SK-N-SH (cell line): Measurements from ENCODE around the gene BAG5. TPM values are rescaled to one million over a fixed set of nuclear protein-coding genes. Genes with fewer than 3 reads are reported as not detected.

Experiments used
- CTCF ChIA-PET: fragments of 300-600, 350-600 bp; formaldehyde crosslinking; extraction: SDS; loops from one replicate; lab custom pipeline; 2021; lab: Yijun Ruan, JAX
- POLR2A ChIA-PET: fragments of 350-600 bp; sonication (Branson Sonifier 250); formaldehyde crosslinking; extraction: SDS; loops from one replicate; lab custom pipeline; 2020; ENCODE audit warnings: antibody characterized with exemption, inconsistent platforms; lab: Yijun Ruan, JAX
- DNase-seq: peaks from one replicate; pipeline ENCODE4 v3.0.0; 2012
- H2AFZ ChIP-seq: fragments of 200-600 bp; sonication (generic); 2 replicates; pipeline ENCODE4 v1.8.1; 2016; ENCODE audit warnings: antibody characterized with exemption, mild to moderate bottlenecking, low read depth
- H3F3A ChIP-seq: fragments of 200-600 bp; sonication (generic); replicated peaks from 2 replicates; pipeline ENCODE3; 2016; ENCODE audit warnings: antibody characterized with exemption, mild to moderate bottlenecking; ENCODE audit not compliant: insufficient read depth
- H3K27ac ChIP-seq, 2 experiments: fragments of 200-500 bp in 1 of 2; fragments of 200-600 bp in 1 of 2; sonication (Bioruptor generic) in 1 of 2; sonication (generic), shearing (Covaris generic) in 1 of 2; 2 replicates each; pipeline versions ENCODE4 v1.5.1 to v1.6.1; 2014 to 2016; ENCODE audit warnings: low read depth in 2 of 2, inconsistent platforms in 1 of 2, low read length in 1 of 2, mild to moderate bottlenecking in 1 of 2, mixed read lengths in 1 of 2
- H3K27me3 ChIP-seq: fragments of 200-600 bp; sonication (generic), shearing (Covaris generic); 2 replicates; pipeline ENCODE4 v1.6.1; 2016; ENCODE audit warnings: mixed run types; ENCODE audit not compliant: insufficient read depth
- H3K36me3 ChIP-seq, 2 experiments: fragments of 200-500 bp in 1 of 2; fragments of 200-600 bp in 1 of 2; sonication (Bioruptor generic) in 1 of 2; sonication (generic) in 1 of 2; replicated peaks in 1 of 2; 2 replicates each; pipeline versions ENCODE3 to v1.5.1; 2014 to 2016; ENCODE audit warnings: low read length in 1 of 2, mild to moderate bottlenecking in 1 of 2; ENCODE audit not compliant: insufficient read depth in 2 of 2, control insufficient read depth in 1 of 2
- H3K4me1 ChIP-seq, 2 experiments: fragments of 200-500 bp in 1 of 2; fragments of 200-600 bp in 1 of 2; sonication (Bioruptor generic) in 1 of 2; sonication (generic), shearing (Covaris generic) in 1 of 2; 2 replicates each; pipeline versions ENCODE4 v1.5.1 to v1.6.1; 2014 to 2016; ENCODE audit warnings: low read depth in 1 of 2, low read length in 1 of 2, mixed run types in 1 of 2; ENCODE audit not compliant: insufficient read depth in 2 of 2, control insufficient read depth in 1 of 2
- H3K4me2 ChIP-seq: fragments of 200-600 bp; sonication (generic), shearing (Covaris generic); 2 replicates; pipeline ENCODE4 v1.6.1; 2017; ENCODE audit warnings: mixed run types
- H3K4me3 ChIP-seq, 2 experiments: fragments of 200-500 bp in 1 of 2; fragments of 200-600 bp in 1 of 2; sonication (Bioruptor generic) in 1 of 2; sonication (generic), shearing (Covaris generic) in 1 of 2; 2 replicates each; pipeline versions ENCODE4 v1.5.1 to v1.8.1; 2014 to 2016; ENCODE audit warnings: low read depth in 2 of 2, inconsistent platforms in 1 of 2, low read length in 1 of 2, mild to moderate bottlenecking in 1 of 2, mixed read lengths in 1 of 2, moderate library complexity in 1 of 2
- H3K79me2 ChIP-seq: fragments of 200-600 bp; sonication (generic); 2 replicates; pipeline ENCODE4 v1.8.1; 2017; ENCODE audit warnings: mild to moderate bottlenecking; ENCODE audit not compliant: insufficient read depth
- H3K9ac ChIP-seq: fragments of 200-600 bp; sonication (generic); 2 replicates; pipeline ENCODE4 v1.6.1; 2017; ENCODE audit warnings: mixed run types
- H3K9me2 ChIP-seq: fragments of 200-600 bp; sonication (generic); 2 replicates; pipeline ENCODE4 v1.6.1; 2017; ENCODE audit warnings: mixed run types
- H3K9me3 ChIP-seq: fragments of 200-600 bp; sonication (generic); 2 replicates; pipeline ENCODE4 v1.6.1; 2017; ENCODE audit warnings: mixed run types, mild to moderate bottlenecking, moderate library complexity
- H4K20me1 ChIP-seq: fragments of 200-600 bp; sonication (generic); 2 replicates; pipeline ENCODE4 v1.6.1; 2017; ENCODE audit warnings: mild to moderate bottlenecking, mixed run types; ENCODE audit not compliant: insufficient read depth
- ELF1 ChIP-seq: IDR thresholded peaks from 2 replicates; pipeline ENCODE4 v1.4.0; 2012
- EZH2phosphoT487 ChIP-seq: fragments of 200-600 bp; sonication (generic); IDR thresholded peaks from 2 replicates; pipeline ENCODE4 v1.6.1; 2017; ENCODE audit warnings: low read depth, mixed run types, mild to moderate bottlenecking, antibody characterized with exemption, moderate library complexity, borderline replicate concordance
- FOXM1 ChIP-seq: IDR thresholded peaks from 2 replicates; pipeline ENCODE4 v1.4.0; 2012; ENCODE audit warnings: low read depth, mild to moderate bottlenecking
- GABPA ChIP-seq: IDR thresholded peaks from 2 replicates; pipeline ENCODE4 v1.4.0; 2012; ENCODE audit warnings: low read depth, mild to moderate bottlenecking
- GATA2 ChIP-seq: sonication (generic); formaldehyde crosslinking; IDR thresholded peaks from 2 replicates; pipeline ENCODE4 v1.5.0; 2020; ENCODE audit warnings: mild to moderate bottlenecking, missing genetic modification reagents
- JUND ChIP-seq: IDR thresholded peaks from 2 replicates; pipeline ENCODE4 v1.4.0; 2012
- MXI1 ChIP-seq: IDR thresholded peaks from 2 replicates; pipeline ENCODE4 v1.6.1; 2012; ENCODE audit warnings: mild to moderate bottlenecking, low read depth, low read length, improper control_type of control experiment
- NFIC ChIP-seq: IDR thresholded peaks from 2 replicates; pipeline ENCODE4 v1.4.0; 2012; ENCODE audit warnings: borderline replicate concordance
- NRF1 ChIP-seq: IDR thresholded peaks from 2 replicates; pipeline ENCODE4 v1.6.1; 2012; ENCODE audit warnings: low read depth, mild to moderate bottlenecking, low read length
- POLR2AphosphoS5 ChIP-seq: IDR thresholded peaks from 2 replicates; pipeline ENCODE4 v1.6.1; 2012; ENCODE audit warnings: low read depth, low read length
- RCOR1 ChIP-seq: fragments of 150-350 bp; IDR thresholded peaks from 2 replicates; pipeline ENCODE4 v1.6.1; 2017; ENCODE audit warnings: antibody characterized with exemption, low read length
- REST ChIP-seq: IDR thresholded peaks from 2 replicates; pipeline ENCODE4 v1.6.1; 2012; ENCODE audit warnings: mild to moderate bottlenecking, low read depth, low read length, moderate library complexity
- RFX5 ChIP-seq: IDR thresholded peaks from 2 replicates; pipeline ENCODE4 v1.6.1; 2012; ENCODE audit warnings: mild to moderate bottlenecking, improper control_type of control experiment, low read length
- RXRA ChIP-seq: IDR thresholded peaks from 2 replicates; pipeline ENCODE4 v1.4.0; 2012; ENCODE audit warnings: low read depth, mild to moderate bottlenecking, borderline replicate concordance
- TEAD4 ChIP-seq: IDR thresholded peaks from 2 replicates; pipeline ENCODE4 v1.4.0; 2012; ENCODE audit warnings: mild to moderate bottlenecking, borderline replicate concordance; ENCODE audit not compliant: insufficient read depth
- ZBTB33 ChIP-seq: IDR thresholded peaks from 2 replicates; pipeline ENCODE4 v1.4.0; 2012; ENCODE audit warnings: low read depth, borderline replicate concordance
- WGBS: methylation state at CpG from one replicate; pipeline ENCODE4 v1.1.6; 2017; ENCODE audit warnings: low lambda C conversion rate; 5-methylcytosine and 5-hydroxymethylcytosine counted together
- polyA plus RNA-seq, 3 experiments: library from polyadenylated mRNA; depleted of rRNA; stranded (reverse); fragments of >200 nt; gene quantifications; 2 replicates each; pipeline ENCODE4 v1.2.3, GENCODE V29; 2012
- TF ChIP-seq, protein P1 (sequence below): fragments of 150-350 bp; IDR thresholded peaks from 2 replicates; pipeline ENCODE4 v1.6.1; 2016; ENCODE audit warnings: mild to moderate bottlenecking, low read depth, low read length

The BAG5 gene
- polyA plus RNA-seq, 1 of the 3 experiments (the other 2 are of a cell fraction): 5.2 TPM

GRCh38 chr14:103535891-103536565 lies 26.4 kb downstream of the BAG5 start:
- no peak overlapping the region for H3K27ac ChIP-seq
- POLR2A ChIA-PET: interaction anchor here (1.3 kb wide), 1 partner anchor 13 kb away, joined by 3 read pairs; the partner anchor contains the start of gene CKB

More at GRCh38 chr14:103535891-103536565, 26.4 kb downstream of the BAG5 start:
- WGBS: 90% methylated on average over 9 of the region's 11 CpGs
- peaks cover 6% of the 10 kb centered on the region; the same call in 1 of the 2 replicates for H4K20me1 ChIP-seq
- peaks cover 0 to 27% of the 10 kb centered on the region in 2 experiments for H3K36me3 ChIP-seq
- no peak overlapping the region for H2AFZ ChIP-seq
- peaks cover 11% of the 10 kb centered on the region for H3F3A ChIP-seq
- H3K4me3 ChIP-seq: no peak overlapping the region
- H3K9me2 ChIP-seq: no peaks in the 10 kb centered on the region
- H3K79me2 ChIP-seq: peaks cover 14% of the 10 kb centered on the region; the same call in 1 of the 2 replicates
- no peak overlapping the region for H3K4me2 ChIP-seq
- H3K4me1 ChIP-seq: peaks cover 11 to 18% of the 10 kb centered on the region in 2 experiments; a peak in 3 of 4 replicates
- TF ChIP-seq EZH2phosphoT487: no peak
- TF ChIP-seq ZBTB33: no peak
- no peak for TF ChIP-seq FOXM1
- no peak for TF ChIP-seq NFIC
- no peak for TF ChIP-seq RCOR1
- TF ChIP-seq POLR2AphosphoS5: no peak
- TF ChIP-seq REST: no peak
- no peak for TF ChIP-seq GATA2 (CRISPR knock-in tag)
- no peak for TF ChIP-seq JUND
- TF ChIP-seq RXRA: no peak
- TF ChIP-seq NRF1: no peak
- TF ChIP-seq ELF1: no peak
- TF ChIP-seq RFX5: no peak
- TF ChIP-seq, protein P1, sequence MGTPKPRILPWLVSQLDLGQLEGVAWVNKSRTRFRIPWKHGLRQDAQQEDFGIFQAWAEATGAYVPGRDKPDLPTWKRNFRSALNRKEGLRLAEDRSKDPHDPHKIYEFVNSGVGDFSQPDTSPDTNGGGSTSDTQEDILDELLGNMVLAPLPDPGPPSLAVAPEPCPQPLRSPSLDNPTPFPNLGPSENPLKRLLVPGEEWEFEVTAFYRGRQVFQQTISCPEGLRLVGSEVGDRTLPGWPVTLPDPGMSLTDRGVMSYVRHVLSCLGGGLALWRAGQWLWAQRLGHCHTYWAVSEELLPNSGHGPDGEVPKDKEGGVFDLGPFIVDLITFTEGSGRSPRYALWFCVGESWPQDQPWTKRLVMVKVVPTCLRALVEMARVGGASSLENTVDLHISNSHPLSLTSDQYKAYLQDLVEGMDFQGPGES: no peak
- no peak for TF ChIP-seq TEAD4
- no peak for TF ChIP-seq MXI1
- TF ChIP-seq GABPA: no peak
- H3K9ac ChIP-seq: no peak overlapping the region
- H3K9me3 ChIP-seq: no peaks in the 10 kb centered on the region
- DNase-seq: no peak
- CTCF ChIA-PET: interaction anchor here (2.1 to 5.1 kb wide), 2 partner anchors 11 to 17 kb away, joined by 7 to 31 read pairs; no protein-coding TSS in a partner anchor
- no peaks in the 10 kb centered on the region for H3K27me3 ChIP-seq
